ENCODE measurements around the gene CDHR2.

Gene CDHR2

GRCh38 chr5:176528301-176528700, 20.8 kb upstream of the CDHR2 start:
- no peak for TF ChIP-seq CTCF (conservative IDR thresholded peaks at IDR 0.05; ENCODE audit: low read depth)
- peak overlapping the region; percentile 96 for H3K27ac ChIP-seq
- CTCF ChIA-PET: interaction anchor here (2.3 kb wide), 1 partner anchor 81 kb away, joined by 7 read pairs; no protein-coding TSS in a partner anchor
- POLR2A ChIA-PET (ENCODE audit: low non-redundant PET): interaction anchor here (0.5 to 1.0 kb wide), 2 partner anchors 9 to 14 kb away, joined by 4 read pairs; partner anchors contain the start of gene RNF44
- no peak for DNase-seq (ENCODE audit: low spot score)

- TF ChIP-seq CTCF (conservative IDR thresholded peaks at IDR 0.05; ENCODE audit: low read depth): no peak
- peak overlapping the region; percentile 96 for H3K27ac ChIP-seq
- ChIA-PET POLR2A (ENCODE audit: low non-redundant PET) (interaction anchor here (1.0 kb wide), 1 partner anchor 9 kb away, joined by 4 read pairs; the partner anchor contains the start of gene RNF44), CTCF (interaction anchor here (2.3 kb wide), 1 partner anchor 81 kb away, joined by 7 read pairs; no protein-coding TSS in a partner anchor)
- DNase-seq (ENCODE audit: low spot score): peak; percentile 65
These were observed 20.4 kb upstream of the CDHR2 start for GRCh38 chr5:176528761-176529115.

- DNase-seq (ENCODE audit: low spot score): no peak
- no peak for TF ChIP-seq CTCF (conservative IDR thresholded peaks at IDR 0.05; ENCODE audit: low read depth)
- peak overlapping the region; percentile 96 for H3K27ac ChIP-seq
- CTCF ChIA-PET: interaction anchor here (0.6 to 2.3 kb wide), 4 partner anchors 13 to 736 kb away, joined by 3 to 7 read pairs (median 4); no protein-coding TSS in a partner anchor
- POLR2A ChIA-PET (ENCODE audit: low non-redundant PET): interaction anchor here (1.0 kb wide), 1 partner anchor 8 kb away, joined by 4 read pairs; the partner anchor contains the start of gene RNF44
These were observed 19.9 kb upstream of the CDHR2 start for GRCh38 chr5:176529116-176529740.

- no peak for DNase-seq (ENCODE audit: low spot score)
- ChIA-PET POLR2A (ENCODE audit: low non-redundant PET) (no interaction called here), CTCF (interaction anchor here (0.6 to 0.8 kb wide), 3 partner anchors 13 to 737 kb away, joined by 3 to 4 read pairs (median 4); no protein-coding TSS in a partner anchor)
- peak overlapping the region; percentile 96 for H3K27ac ChIP-seq
- no peak for TF ChIP-seq CTCF (conservative IDR thresholded peaks at IDR 0.05; ENCODE audit: low read depth)
These were observed 19.4 kb upstream of the CDHR2 start for GRCh38 chr5:176529741-176530141.

GRCh38 chr5:176530393-176530982, 18.7 kb upstream of the CDHR2 start:
- peak overlapping the region; percentile 96 for H3K27ac ChIP-seq
- no peak for TF ChIP-seq CTCF (conservative IDR thresholded peaks at IDR 0.05; ENCODE audit: low read depth)
- no peak for DNase-seq (ENCODE audit: low spot score)
- CTCF ChIA-PET: no interaction called here
- POLR2A ChIA-PET (ENCODE audit: low non-redundant PET): no interaction called here

GRCh38 chr5:176530983-176531901, 17.9 kb upstream of the CDHR2 start:
- ChIA-PET POLR2A (ENCODE audit: low non-redundant PET) (interaction anchor here (0.5 kb wide), 1 partner anchor 70 kb away, joined by 6 read pairs; no protein-coding TSS in a partner anchor), CTCF (no interaction called here)
- peak; percentile 38 for DNase-seq (ENCODE audit: low spot score)
- H3K27ac ChIP-seq: peak overlapping the region; percentile 96
- no peak for TF ChIP-seq CTCF (conservative IDR thresholded peaks at IDR 0.05; ENCODE audit: low read depth)

Measured in RWPE1 (cell line).